Measurements from ENCODE around the gene CRB1.

DNA sequence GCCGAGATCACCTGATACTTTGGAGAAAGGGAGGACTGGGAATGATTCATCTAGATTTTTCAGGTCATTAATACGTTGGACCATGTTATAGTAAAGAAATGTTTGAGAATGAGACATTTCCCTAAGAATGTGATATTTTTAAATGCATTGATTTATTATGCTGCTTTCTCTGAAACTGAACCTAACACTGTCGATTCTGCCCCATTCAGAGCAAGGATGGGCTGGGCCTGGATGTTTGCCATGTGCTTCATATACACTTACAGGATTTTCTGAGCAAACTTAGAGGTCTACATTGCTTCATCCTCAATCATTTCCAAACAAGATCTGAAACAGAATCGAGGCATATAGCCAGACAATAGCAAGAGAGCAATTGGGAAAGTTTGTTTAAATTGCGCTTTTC lies 183.3 kb downstream of the CRB1 start:
- TF ChIP-seq, protein P1, sequence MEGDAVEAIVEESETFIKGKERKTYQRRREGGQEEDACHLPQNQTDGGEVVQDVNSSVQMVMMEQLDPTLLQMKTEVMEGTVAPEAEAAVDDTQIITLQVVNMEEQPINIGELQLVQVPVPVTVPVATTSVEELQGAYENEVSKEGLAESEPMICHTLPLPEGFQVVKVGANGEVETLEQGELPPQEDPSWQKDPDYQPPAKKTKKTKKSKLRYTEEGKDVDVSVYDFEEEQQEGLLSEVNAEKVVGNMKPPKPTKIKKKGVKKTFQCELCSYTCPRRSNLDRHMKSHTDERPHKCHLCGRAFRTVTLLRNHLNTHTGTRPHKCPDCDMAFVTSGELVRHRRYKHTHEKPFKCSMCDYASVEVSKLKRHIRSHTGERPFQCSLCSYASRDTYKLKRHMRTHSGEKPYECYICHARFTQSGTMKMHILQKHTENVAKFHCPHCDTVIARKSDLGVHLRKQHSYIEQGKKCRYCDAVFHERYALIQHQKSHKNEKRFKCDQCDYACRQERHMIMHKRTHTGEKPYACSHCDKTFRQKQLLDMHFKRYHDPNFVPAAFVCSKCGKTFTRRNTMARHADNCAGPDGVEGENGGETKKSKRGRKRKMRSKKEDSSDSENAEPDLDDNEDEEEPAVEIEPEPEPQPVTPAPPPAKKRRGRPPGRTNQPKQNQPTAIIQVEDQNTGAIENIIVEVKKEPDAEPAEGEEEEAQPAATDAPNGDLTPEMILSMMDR (IDR thresholded peaks at IDR 0.05), result no peak
- no peak for TF ChIP-seq POLR2A (IDR thresholded peaks at IDR 0.05)
